ENCODE data around the gene NYAP1. TPM values are rescaled to one million over a fixed set of nuclear protein-coding genes. Genes with fewer than 3 reads are reported as not detected.

Gene NYAP1
- total RNA-seq, 2 experiments from 2014 or later = 0.32 to 0.38 TPM

DNA sequence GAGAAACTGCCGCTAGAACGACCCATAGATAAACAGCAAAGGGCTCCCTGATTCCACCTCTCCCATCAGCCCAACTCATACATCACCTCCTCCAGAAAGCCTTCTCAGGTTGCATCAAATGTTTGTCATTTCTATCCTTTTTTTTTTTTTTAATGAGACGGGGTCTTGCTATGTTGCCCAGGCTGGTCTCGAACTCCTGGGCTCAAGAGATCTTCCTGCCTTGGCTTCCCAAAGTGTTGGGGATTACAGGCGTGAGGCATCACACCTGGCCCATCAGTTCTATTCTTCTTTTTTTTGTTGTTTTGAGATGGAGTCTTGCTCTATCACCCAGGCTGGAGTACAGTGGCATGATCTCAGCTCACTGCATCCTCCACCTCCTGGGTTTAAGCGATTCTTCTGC is 26.7 kb upstream of the NYAP1 start:
- no peak for TF ChIP-seq CTCF (IDR thresholded peaks at IDR 0.05)
- peaks cover 2% of the 10 kb centered on the region for H3K36me3 Mint-ChIP-seq (ENCODE audit: low read depth)
- H3K27ac Mint-ChIP-seq = no peak overlapping the region
- H3K27me3 Mint-ChIP-seq = no peaks in the 10 kb centered on the region
- intact Hi-C loops (cut with micrococcal nuclease) = no loop called here
- POLR2A ChIA-PET = interaction anchor here (0.7 kb wide), 1 partner anchor 10 kb away, joined by 3 read pairs; no protein-coding TSS in a partner anchor
- no peak for DNase-seq
- no peaks in the 10 kb centered on the region for H3K9me3 Mint-ChIP-seq
- CTCF ChIA-PET = interaction anchor here (1.0 kb wide), 1 partner anchor 249 kb away, joined by 3 read pairs; the partner anchor contains the start of gene POP7
- H3K4me3 Mint-ChIP-seq = no peak overlapping the region
- no peak for ATAC-seq
- peaks cover 14% of the 10 kb centered on the region for H3K4me1 Mint-ChIP-seq (ENCODE audit: low read depth)

DNA sequence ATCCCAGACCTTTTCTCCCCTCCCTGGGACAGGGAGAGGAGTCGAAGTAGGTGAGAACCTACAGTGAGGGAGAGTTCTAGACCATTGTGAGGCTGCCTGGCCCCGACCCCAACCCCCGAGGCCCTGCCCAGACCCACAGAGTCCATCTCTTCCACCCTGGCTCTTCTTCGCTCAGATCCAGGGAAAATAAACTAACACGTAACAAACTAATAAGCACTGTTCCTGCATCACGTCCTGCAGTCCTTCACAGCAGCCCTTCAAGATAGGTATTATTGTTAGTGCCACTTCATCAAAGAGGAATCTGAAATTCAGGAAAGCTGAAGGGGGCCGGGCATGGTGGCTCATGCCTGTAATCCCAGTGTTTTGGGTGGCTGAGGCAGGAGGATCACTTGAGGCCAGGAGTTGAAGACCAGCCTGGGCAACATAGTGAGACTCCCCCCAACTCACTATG is 19.5 kb upstream of the NYAP1 start, which contains the start of gene SPACDR:
SPACDR (minus strand) TSS at position 51 of the 451 bp plus-strand sequence. CDS start 235 bp downstream, outside the sequence.
- ChIA-PET CTCF (interaction anchor here (0.6 to 1.2 kb wide), 3 partner anchors 13 to 96 kb away, joined by 3 to 4 read pairs (median 3); no protein-coding TSS in a partner anchor), POLR2A (interaction anchor here (0.9 to 1.4 kb wide), 2 partner anchors 20 to 84 kb away, joined by 3 read pairs; no protein-coding TSS in a partner anchor)
- no peak for DNase-seq
- intact Hi-C loops (cut with micrococcal nuclease) = no loop called here
- peaks cover 2% of the 10 kb centered on the region for H3K4me1 Mint-ChIP-seq (ENCODE audit: low read depth)
- peaks cover 13% of the 10 kb centered on the region for H3K36me3 Mint-ChIP-seq (ENCODE audit: low read depth)
- no peak for ATAC-seq
- no peak for TF ChIP-seq CTCF (IDR thresholded peaks at IDR 0.05)
- H3K27ac Mint-ChIP-seq = peak within 1 kb of the TSS; percentile 57
- no peaks in the 10 kb centered on the region for H3K27me3 Mint-ChIP-seq
- no peaks in the 10 kb centered on the region for H3K9me3 Mint-ChIP-seq
- H3K4me3 Mint-ChIP-seq = no peak within 1 kb of the TSS

DNA sequence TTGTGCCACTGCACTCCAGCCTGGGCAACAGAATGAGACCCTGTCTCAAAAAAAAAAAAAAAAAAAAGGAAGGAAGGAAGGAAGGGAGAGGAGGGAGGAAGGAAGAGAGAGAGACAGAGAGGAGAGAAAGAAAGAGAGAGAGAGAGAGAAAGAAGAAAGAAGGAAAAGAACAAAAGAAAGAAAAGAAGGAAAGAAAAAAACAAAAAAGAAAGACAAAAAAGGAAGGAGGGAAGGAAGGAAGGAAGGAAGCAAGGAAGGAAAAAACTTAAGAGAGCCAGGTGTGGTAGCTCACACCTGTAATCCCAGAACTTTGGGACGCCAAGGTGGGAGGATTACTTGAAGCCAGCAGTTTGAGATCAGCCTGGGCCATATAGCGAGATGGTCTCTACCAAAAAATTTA is 18.9 kb upstream of the NYAP1 start:
- no peak for DNase-seq
- Mint-ChIP-seq H3K27me3 (no peaks in the 10 kb centered on the region), H3K4me3 (no peak overlapping the region), H3K4me1 (ENCODE audit: low read depth) (peaks cover 5% of the 10 kb centered on the region), H3K9me3 (no peaks in the 10 kb centered on the region), H3K27ac (peak overlapping the region; percentile 57), H3K36me3 (ENCODE audit: low read depth) (peaks cover 14% of the 10 kb centered on the region)
- ChIA-PET POLR2A (interaction anchor here (1.3 to 1.6 kb wide), 3 partner anchors 13 to 21 kb away, joined by 3 to 4 read pairs (median 3); no protein-coding TSS in a partner anchor), CTCF (interaction anchor here (0.8 to 1.6 kb wide), 3 partner anchors 9 to 95 kb away, joined by 3 to 7 read pairs (median 5); no protein-coding TSS in a partner anchor)
- no peak for TF ChIP-seq CTCF (IDR thresholded peaks at IDR 0.05)
- no peak for ATAC-seq
- intact Hi-C loops (cut with micrococcal nuclease) = no loop called here

- peak overlapping the region; percentile 11 for H3K27ac Mint-ChIP-seq
- intact Hi-C loops (cut with micrococcal nuclease) = no loop called here
- ChIA-PET POLR2A (interaction anchor here (0.6 to 1.6 kb wide), 4 partner anchors 12 to 142 kb away, joined by 3 to 4 read pairs (median 3); no protein-coding TSS in a partner anchor), CTCF (interaction anchor here (0.8 to 1.6 kb wide), 4 partner anchors 10 to 95 kb away, joined by 3 to 7 read pairs (median 4); no protein-coding TSS in a partner anchor)
- TF ChIP-seq CTCF (IDR thresholded peaks at IDR 0.05) = no peak
- H3K4me1 Mint-ChIP-seq (ENCODE audit: low read depth) = peaks cover 9% of the 10 kb centered on the region
- H3K9me3 Mint-ChIP-seq = no peaks in the 10 kb centered on the region
- H3K36me3 Mint-ChIP-seq (ENCODE audit: low read depth) = peaks cover 16% of the 10 kb centered on the region
- H3K4me3 Mint-ChIP-seq = no peak overlapping the region
- DNase-seq (no peak), ATAC-seq (no peak)
- no peaks in the 10 kb centered on the region for H3K27me3 Mint-ChIP-seq
These were observed 18.4 kb upstream of the NYAP1 start for GRCh38 chr7:100465299-100465698.

DNA sequence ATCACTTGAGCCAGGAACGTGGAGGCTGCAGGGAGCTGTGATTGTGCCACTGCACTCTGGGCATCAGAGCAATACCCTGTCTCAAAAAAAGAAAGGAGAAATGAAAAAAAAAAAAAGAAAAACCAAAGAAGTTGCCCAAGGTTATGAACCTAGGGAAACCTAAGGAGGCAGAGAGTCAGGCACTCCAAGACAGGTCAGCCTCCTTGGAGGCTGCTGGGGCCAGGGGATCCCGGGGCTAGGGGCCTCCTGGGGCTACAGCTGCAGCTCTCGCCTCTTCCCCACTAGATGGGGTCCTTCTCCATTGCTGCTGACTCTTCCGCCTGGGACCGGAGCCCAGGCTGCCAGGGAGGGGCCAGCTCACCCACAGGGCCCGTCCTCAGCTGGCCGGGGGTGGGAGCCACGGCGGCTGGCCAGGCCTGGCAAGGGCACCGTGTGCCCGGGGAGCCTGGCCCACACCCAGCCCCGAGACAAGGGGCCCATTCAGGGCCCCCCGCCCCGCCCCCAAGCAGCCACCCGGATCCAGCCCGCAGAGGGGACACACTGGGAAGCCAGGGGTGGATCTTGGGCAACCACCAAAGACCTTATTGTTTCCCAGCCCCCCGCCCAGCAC is 17.9 kb upstream of the NYAP1 start:
- no peaks in the 10 kb centered on the region for H3K27me3 Mint-ChIP-seq
- peaks cover 17% of the 10 kb centered on the region for H3K36me3 Mint-ChIP-seq (ENCODE audit: low read depth)
- no peak for TF ChIP-seq CTCF (IDR thresholded peaks at IDR 0.05)
- no peak overlapping the region for H3K4me3 Mint-ChIP-seq
- no peak for ATAC-seq
- no peaks in the 10 kb centered on the region for H3K9me3 Mint-ChIP-seq
- CTCF ChIA-PET = interaction anchor here (0.8 to 1.6 kb wide), 4 partner anchors 10 to 94 kb away, joined by 3 to 7 read pairs (median 4); no protein-coding TSS in a partner anchor
- POLR2A ChIA-PET = interaction anchor here (0.6 to 1.6 kb wide), 4 partner anchors 11 to 142 kb away, joined by 3 to 4 read pairs (median 3); no protein-coding TSS in a partner anchor
- DNase-seq = no peak
- H3K27ac Mint-ChIP-seq = peak overlapping the region; percentile 11
- intact Hi-C loops (cut with micrococcal nuclease) = no loop called here
- H3K4me1 Mint-ChIP-seq (ENCODE audit: low read depth) = peaks cover 13% of the 10 kb centered on the region
